Measurements from ENCODE around the gene CENPN. TPM values are rescaled to one million over a fixed set of nuclear protein-coding genes. Genes with fewer than 3 reads are reported as not detected.

CENPN gene
- total RNA-seq, 1 donor from 2014 or later = 16.4 TPM

GRCh38 chr16:80984124-80984892 lies 22.7 kb upstream of the CENPN start:
- Histone ChIP-seq H3K9me3 (ENCODE audit: insufficient read depth, low read depth, low read length) (no peaks in the 10 kb centered on the region), H3K4me3 (ENCODE audit: insufficient read depth, low read depth, low read length) (no peak overlapping the region), H3K4me1 (ENCODE audit: insufficient read depth, low read length) (no peaks in the 10 kb centered on the region), H3K27ac (ENCODE audit: low read depth, low read length) (no peak overlapping the region), H3K4me2 (ENCODE audit: low read length) (no peak overlapping the region), H2AFZ (ENCODE audit: low read depth, low read length) (no peak overlapping the region), H3K27me3 (ENCODE audit: insufficient read depth, low read length) (no peaks in the 10 kb centered on the region), H3K79me2 (ENCODE audit: insufficient read depth, low read length) (peaks cover 69% of the 10 kb centered on the region), H4K20me1 (ENCODE audit: insufficient read depth, low read length) (peaks cover 10% of the 10 kb centered on the region), H3K9ac (ENCODE audit: low read length) (no peak overlapping the region), H3K36me3 (ENCODE audit: insufficient read depth, low read length) (peaks cover 5% of the 10 kb centered on the region)
- no peak for TF ChIP-seq EZH2 (IDR thresholded peaks at IDR 0.05; ENCODE audit: insufficient read depth, low read length)
- no peak for TF ChIP-seq CTCF (IDR thresholded peaks at IDR 0.05; ENCODE audit: insufficient read depth, low read depth, low read length)
- DNase-seq (ENCODE audit: low read depth) = no peak
- peaks cover 10% of the 10 kb centered on the region for H3K4me1 Mint-ChIP-seq (ENCODE audit: low read depth, unreplicated experiment)
- H3K36me3 Mint-ChIP-seq (ENCODE audit: low read depth, unreplicated experiment) = peaks cover 2% of the 10 kb centered on the region
- FAIRE-seq = no peak
- H3K9me3 Mint-ChIP-seq (ENCODE audit: unreplicated experiment) = no peaks in the 10 kb centered on the region
- no peak overlapping the region for H3K27ac Mint-ChIP-seq (ENCODE audit: unreplicated experiment)
- H3K4me3 Mint-ChIP-seq (ENCODE audit: unreplicated experiment) = no peak overlapping the region
- no peaks in the 10 kb centered on the region for H3K27me3 Mint-ChIP-seq (ENCODE audit: low read depth, unreplicated experiment)

GRCh38 chr16:80985611-80986010 lies 21.4 kb upstream of the CENPN start:
- no peaks in the 10 kb centered on the region for H3K9me3 ChIP-seq (ENCODE audit: insufficient read depth, low read depth, low read length)
- no peaks in the 10 kb centered on the region for H3K4me1 ChIP-seq (ENCODE audit: insufficient read depth, low read length)
- TF ChIP-seq EZH2 (IDR thresholded peaks at IDR 0.05; ENCODE audit: insufficient read depth, low read length) (no peak), CTCF (IDR thresholded peaks at IDR 0.05; ENCODE audit: insufficient read depth, low read depth, low read length) (no peak)
- no peaks in the 10 kb centered on the region for H3K27me3 ChIP-seq (ENCODE audit: insufficient read depth, low read length)
- no peaks in the 10 kb centered on the region for H3K9me3 Mint-ChIP-seq (ENCODE audit: unreplicated experiment)
- no peak overlapping the region for H3K4me3 Mint-ChIP-seq (ENCODE audit: unreplicated experiment)
- no peaks in the 10 kb centered on the region for H3K27me3 Mint-ChIP-seq (ENCODE audit: low read depth, unreplicated experiment)
- no peak overlapping the region for H2AFZ ChIP-seq (ENCODE audit: low read depth, low read length)
- H3K79me2 ChIP-seq (ENCODE audit: insufficient read depth, low read length) = peaks cover 82% of the 10 kb centered on the region
- H3K4me3 ChIP-seq (ENCODE audit: insufficient read depth, low read depth, low read length) = no peak overlapping the region
- FAIRE-seq = no peak
- no peak overlapping the region for H3K9ac ChIP-seq (ENCODE audit: low read length)
- peaks cover 2% of the 10 kb centered on the region for H3K36me3 Mint-ChIP-seq (ENCODE audit: low read depth, unreplicated experiment)
- H3K4me2 ChIP-seq (ENCODE audit: low read length) = no peak overlapping the region
- H4K20me1 ChIP-seq (ENCODE audit: insufficient read depth, low read length) = peaks cover 10% of the 10 kb centered on the region
- DNase-seq (ENCODE audit: low read depth) = no peak
- peaks cover 4% of the 10 kb centered on the region for H3K36me3 ChIP-seq (ENCODE audit: insufficient read depth, low read length)
- peaks cover 14% of the 10 kb centered on the region for H3K4me1 Mint-ChIP-seq (ENCODE audit: low read depth, unreplicated experiment)
- H3K27ac ChIP-seq (ENCODE audit: low read depth, low read length) = no peak overlapping the region
- H3K27ac Mint-ChIP-seq (ENCODE audit: unreplicated experiment) = peak overlapping the region; percentile 21

DNA sequence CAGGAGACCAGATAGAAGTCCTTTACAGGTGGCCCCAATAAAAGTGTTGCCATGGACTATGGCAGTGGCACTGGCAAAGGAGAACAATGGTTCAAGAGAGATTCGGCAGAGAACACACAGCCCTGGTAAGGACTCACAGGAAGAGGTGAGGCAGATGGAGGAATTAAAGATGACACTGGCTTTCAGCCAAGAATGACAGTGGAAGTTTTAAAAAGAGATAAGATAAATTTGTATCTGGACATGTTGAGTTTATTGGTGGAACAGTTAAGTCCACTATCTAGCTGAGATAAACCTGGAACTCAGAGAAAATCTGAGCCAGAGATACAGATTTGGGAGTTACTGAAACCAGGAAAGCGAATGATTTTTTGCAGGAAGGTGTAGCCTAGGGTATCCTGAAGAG lies 20.5 kb upstream of the CENPN start:
- Mint-ChIP-seq H3K27ac (ENCODE audit: unreplicated experiment) (no peak overlapping the region), H3K9me3 (ENCODE audit: unreplicated experiment) (no peaks in the 10 kb centered on the region), H3K36me3 (ENCODE audit: low read depth, unreplicated experiment) (peaks cover 2% of the 10 kb centered on the region), H3K27me3 (ENCODE audit: low read depth, unreplicated experiment) (no peaks in the 10 kb centered on the region), H3K4me1 (ENCODE audit: low read depth, unreplicated experiment) (peaks cover 19% of the 10 kb centered on the region), H3K4me3 (ENCODE audit: unreplicated experiment) (no peak overlapping the region)
- DNase-seq (ENCODE audit: low read depth) (no peak), FAIRE-seq (no peak)
- H3K36me3 ChIP-seq (ENCODE audit: insufficient read depth, low read length) = peaks cover 4% of the 10 kb centered on the region
- H4K20me1 ChIP-seq (ENCODE audit: insufficient read depth, low read length) = peaks cover 10% of the 10 kb centered on the region
- no peak overlapping the region for H3K9ac ChIP-seq (ENCODE audit: low read length)
- TF ChIP-seq CTCF (IDR thresholded peaks at IDR 0.05; ENCODE audit: insufficient read depth, low read depth, low read length) (no peak), EZH2 (IDR thresholded peaks at IDR 0.05; ENCODE audit: insufficient read depth, low read length) (no peak)
- H3K4me2 ChIP-seq (ENCODE audit: low read length) = no peak overlapping the region
- no peak overlapping the region for H3K4me3 ChIP-seq (ENCODE audit: insufficient read depth, low read depth, low read length)
- H2AFZ ChIP-seq (ENCODE audit: low read depth, low read length) = no peak overlapping the region
- no peaks in the 10 kb centered on the region for H3K9me3 ChIP-seq (ENCODE audit: insufficient read depth, low read depth, low read length)
- peaks cover 89% of the 10 kb centered on the region for H3K79me2 ChIP-seq (ENCODE audit: insufficient read depth, low read length)
- H3K27me3 ChIP-seq (ENCODE audit: insufficient read depth, low read length) = no peaks in the 10 kb centered on the region
- H3K27ac ChIP-seq (ENCODE audit: low read depth, low read length) = no peak overlapping the region
- H3K4me1 ChIP-seq (ENCODE audit: insufficient read depth, low read length) = no peaks in the 10 kb centered on the region
